Activated CD8-positive, alpha-beta memory T cell treated with anti-CD3 and anti-CD28 coated beads for 36 hours (primary cell): ENCODE data around the gene PHETA1. TPM values are rescaled to one million over a fixed set of nuclear protein-coding genes. Genes with fewer than 3 reads are reported as not detected.

ENCODE experiments used
- CTCF ChIA-PET: fragments of 350-600 bp; sonication (Branson Sonifier 250); formaldehyde crosslinking; loops from one replicate; lab custom pipeline; 2021; ENCODE audit warnings: antibody characterized with exemption; lab: Charles Lee
- POLR2A ChIA-PET: fragments of 350-600 bp; sonication (Branson Sonifier 250); formaldehyde crosslinking; loops from one replicate; lab custom pipeline; 2021; ENCODE audit warnings: antibody characterized with exemption; lab: Charles Lee
- total RNA-seq, 2 experiments: library from RNA; stranded (reverse); gene quantifications; one replicate each; pipeline ENCODE4 v1.2.3, GENCODE V29; 2021

PHETA1 gene
- total RNA-seq, 2 experiments from 2014 or later: 2.6 to 4.2 TPM

- ChIA-PET POLR2A (no interaction called here), CTCF (interaction anchor here (0.7 to 1.4 kb wide), 3 partner anchors 19 to 261 kb away, joined by 3 read pairs; no protein-coding TSS in a partner anchor)
Measured at GRCh38 chr12:111318450-111318849, 50.4 kb downstream of the PHETA1 start.

GRCh38 chr12:111316671-111317070 is 52.2 kb downstream of the PHETA1 start:
- POLR2A ChIA-PET: no interaction called here
- CTCF ChIA-PET: interaction anchor here (0.6 kb wide), 2 partner anchors 48 to 338 kb away, joined by 3 to 4 read pairs; no protein-coding TSS in a partner anchor

- CTCF ChIA-PET: interaction anchor here (0.9 to 1.6 kb wide), 2 partner anchors 15 to 17 kb away, joined by 3 read pairs; no protein-coding TSS in a partner anchor
- POLR2A ChIA-PET: no interaction called here
Measured at GRCh38 chr12:111314953-111315539, 53.8 kb downstream of the PHETA1 start.

DNA sequence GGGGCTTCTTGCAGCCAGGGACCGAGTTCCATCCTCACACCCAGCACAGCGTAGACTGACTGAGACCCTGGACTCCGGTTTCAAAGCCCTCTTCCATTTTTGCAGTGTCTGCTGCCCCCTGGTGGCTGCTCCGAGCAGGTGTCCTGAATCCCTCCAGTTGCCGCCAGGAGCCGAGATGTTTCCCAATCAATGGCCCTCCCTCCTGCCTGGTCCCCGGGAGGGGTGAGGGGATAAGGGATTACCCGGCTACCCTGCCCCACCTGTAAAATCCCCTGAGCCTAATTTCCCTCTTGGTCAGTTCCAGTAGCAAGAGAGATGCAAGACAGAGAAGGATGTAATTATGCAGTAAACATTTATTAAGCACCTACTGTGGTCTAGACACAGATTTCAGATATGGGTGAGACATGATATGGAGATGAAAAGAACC is 55.0 kb downstream of the PHETA1 start:
- CTCF ChIA-PET: interaction anchor here (0.7 to 0.8 kb wide), 2 partner anchors 56 to 88 kb away, joined by 3 read pairs; no protein-coding TSS in a partner anchor
- POLR2A ChIA-PET: no interaction called here

DNA sequence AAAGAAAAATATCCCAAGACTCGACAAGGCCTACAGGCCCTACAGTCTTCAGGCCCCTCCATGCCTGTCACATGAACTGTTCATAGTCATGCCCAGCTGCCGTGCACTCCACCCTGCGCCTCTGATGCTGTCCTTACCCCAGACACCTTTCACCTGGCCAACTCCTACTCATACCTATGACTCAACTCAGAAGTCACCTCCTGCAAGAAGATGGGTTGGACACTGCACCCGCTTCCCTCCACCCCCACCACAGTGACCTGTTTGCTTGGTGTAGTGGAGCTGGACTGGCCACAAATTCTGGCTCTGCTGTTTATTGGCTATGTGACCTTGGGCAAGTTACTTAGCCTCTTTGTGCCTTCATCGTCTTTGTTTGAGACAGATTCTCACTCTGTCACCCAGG is 56.2 kb downstream of the PHETA1 start:
- ChIA-PET POLR2A (no interaction called here), CTCF (interaction anchor here (0.6 to 1.2 kb wide), 4 partner anchors 11 to 199 kb away, joined by 3 to 5 read pairs (median 3); no protein-coding TSS in a partner anchor)

GRCh38 chr12:111312016-111312415 is 56.9 kb downstream of the PHETA1 start:
- ChIA-PET POLR2A (no interaction called here), CTCF (interaction anchor here (1.0 kb wide), 1 partner anchor 13 kb away, joined by 5 read pairs; no protein-coding TSS in a partner anchor)

DNA sequence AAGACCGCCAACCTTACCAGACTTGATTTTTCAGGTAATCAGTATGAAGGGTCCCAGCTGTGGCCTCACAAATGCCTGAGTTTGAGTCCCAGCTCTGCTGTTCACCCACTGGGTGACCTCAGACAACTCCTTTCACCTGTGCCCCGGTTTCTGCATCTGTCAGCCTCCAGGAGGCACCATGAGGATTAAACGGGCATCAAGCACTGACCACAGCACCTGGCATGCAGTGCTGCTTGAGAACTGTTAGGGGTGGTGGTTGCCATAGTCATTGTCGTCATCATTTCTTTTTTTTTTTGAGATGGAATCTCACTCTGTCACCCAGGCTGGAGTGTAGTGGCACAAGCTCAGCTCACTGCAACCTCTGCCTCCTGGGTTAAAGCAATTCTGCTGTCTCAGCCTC is 57.9 kb downstream of the PHETA1 start:
- CTCF ChIA-PET: no interaction called here
- POLR2A ChIA-PET: no interaction called here

Other genes with a start within 250 kb of the PHETA1 start
- 10 to 100 TPM; 56.8 to 58.4 TPM for gene SH2B3, start 36.8 kb upstream of the PHETA1 start, total RNA-seq
- gene ATXN2, start 230.2 kb upstream of the PHETA1 start, total RNA-seq: 10 to 100 TPM; 40.8 to 46.3 TPM